Measurements from ENCODE around the gene TUBB3. TPM values are rescaled to one million over a fixed set of nuclear protein-coding genes. Genes with fewer than 3 reads are reported as not detected.
A peak's percentile ranks its signal among the peaks of the same experiment; 100 is the strongest.
"Not testable (repeated sequence)": the region's sequence is repeated elsewhere in the genome, so short reads cannot be mapped to it uniquely, and the experiment has no call there.

TUBB3 gene
- polyA plus RNA-seq, 5 donors = 3.9 to 11.6 (median 5.9) TPM

DNA sequence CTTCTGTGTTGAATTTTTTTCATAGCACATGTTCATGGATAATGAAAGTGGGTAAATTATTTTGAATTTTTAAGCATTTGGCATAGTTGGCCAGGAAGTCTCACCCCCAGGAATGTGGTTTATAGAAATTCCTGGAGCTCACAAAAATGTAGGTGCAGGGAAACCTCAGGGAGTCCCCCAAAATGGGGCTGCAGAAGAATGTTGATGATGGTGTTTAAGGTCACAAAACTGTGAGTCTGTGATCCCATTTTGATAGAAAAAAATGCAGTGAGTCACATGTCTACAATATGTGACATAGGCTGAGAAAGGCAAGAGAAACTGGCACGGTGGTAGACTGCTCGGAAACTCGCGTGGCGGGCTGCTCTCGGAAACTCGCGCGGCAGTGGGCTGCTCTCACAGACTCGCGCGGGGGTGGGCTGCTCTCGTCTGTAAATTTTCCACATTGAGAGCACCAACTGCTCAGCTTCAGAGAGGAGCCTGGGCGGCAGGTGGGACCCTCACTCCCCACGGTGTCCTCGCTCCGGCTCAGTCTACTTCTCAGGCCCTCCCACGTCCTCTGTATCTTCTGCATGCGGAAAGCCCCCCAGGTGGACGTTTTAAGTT is 23.2 kb upstream of the TUBB3 start:
- DNase-seq = no peak

DNA sequence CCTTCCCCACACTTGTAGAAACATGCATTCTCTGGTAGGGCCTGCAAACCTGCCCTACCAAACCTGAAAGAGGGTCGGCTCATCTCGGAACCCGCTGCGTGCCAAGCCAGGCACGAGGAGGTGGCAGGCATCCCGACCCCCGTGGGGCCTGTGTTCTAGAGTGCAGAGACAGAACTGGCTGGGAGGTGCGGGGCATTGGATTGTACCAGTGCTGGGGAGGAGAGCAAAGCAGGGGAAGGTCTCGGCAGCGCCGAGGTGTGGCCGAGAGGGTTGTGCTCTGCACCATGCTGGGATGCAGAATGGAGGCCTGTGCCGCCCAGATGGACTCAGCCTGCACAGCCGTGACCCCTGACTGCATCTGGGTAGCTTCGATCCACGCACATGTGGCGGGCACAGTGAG is 22.3 kb upstream of the TUBB3 start:
- DNase-seq = no peak

DNA sequence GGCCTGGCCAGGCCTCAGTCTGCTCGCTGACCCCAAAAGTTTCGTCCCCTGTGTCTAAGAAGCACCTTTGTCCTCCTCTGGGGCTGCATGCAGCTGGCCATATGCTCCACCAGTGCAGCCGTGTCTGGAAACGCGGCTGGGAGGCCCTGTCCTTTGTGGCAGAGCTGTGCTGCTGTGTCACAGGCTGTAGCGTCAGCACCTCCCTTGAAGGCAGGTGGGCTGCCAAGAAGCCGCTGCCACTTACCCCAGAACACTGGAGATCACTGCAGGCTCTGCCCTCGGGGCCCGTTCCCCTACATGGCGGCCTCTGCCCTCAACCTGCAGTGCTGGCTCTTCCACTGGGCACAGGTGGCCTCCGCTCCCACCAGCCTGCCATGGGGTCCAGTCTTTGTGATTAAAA is 20.2 kb upstream of the TUBB3 start:
- no peak for DNase-seq

GRCh38 chr16:89903908-89904515 is 19.1 kb upstream of the TUBB3 start:
- DNase-seq = no peak

GRCh38 chr16:89904606-89905510 is 18.3 kb upstream of the TUBB3 start:
- DNase-seq = no peak

GRCh38 chr16:89905511-89906139 is 17.5 kb upstream of the TUBB3 start:
- DNase-seq = no peak

DNA sequence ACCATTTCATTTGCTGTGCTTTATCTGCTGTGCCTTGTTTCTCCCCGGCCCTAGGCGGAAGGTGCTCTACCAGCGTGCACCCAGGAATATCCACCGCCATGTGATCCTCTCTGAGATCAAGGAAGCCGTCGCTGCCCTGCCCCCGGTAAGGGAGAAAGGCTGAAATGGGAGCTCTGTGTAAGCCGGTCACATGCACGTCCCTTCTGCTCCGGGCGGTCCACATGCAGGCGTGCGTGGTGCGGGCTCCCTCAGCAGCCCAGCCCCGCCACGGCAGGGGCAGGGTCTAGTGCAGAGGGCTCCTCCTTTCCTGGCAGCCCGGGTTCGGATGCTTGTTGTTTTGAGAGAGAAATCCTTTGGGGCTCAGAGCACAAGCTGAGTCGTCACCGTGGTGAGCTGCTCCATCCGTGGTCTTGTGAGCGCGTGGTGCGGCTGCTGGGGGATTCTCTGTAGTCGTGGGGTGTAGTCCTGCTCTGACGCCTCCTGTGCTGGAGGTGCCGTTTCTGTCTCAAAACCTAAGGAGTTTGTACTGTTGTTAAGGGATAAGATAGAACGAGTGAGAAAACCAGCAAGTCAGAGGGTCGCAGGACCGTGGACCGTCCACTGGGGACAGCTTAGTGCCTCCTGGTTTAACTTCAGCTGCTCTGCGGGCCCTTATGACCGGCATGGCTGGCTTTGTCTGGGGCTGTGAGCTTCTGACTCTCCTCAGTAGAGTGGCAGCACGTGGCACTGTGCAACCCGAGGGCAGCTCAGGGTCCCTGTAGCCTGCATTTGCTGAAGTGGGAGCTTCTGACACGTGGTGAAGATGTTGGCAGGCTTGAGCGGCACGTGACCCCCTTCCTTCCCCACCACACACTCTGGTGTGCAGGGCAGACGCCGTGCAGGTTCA is 16.8 kb upstream of the TUBB3 start:
- no peak for DNase-seq

DNA sequence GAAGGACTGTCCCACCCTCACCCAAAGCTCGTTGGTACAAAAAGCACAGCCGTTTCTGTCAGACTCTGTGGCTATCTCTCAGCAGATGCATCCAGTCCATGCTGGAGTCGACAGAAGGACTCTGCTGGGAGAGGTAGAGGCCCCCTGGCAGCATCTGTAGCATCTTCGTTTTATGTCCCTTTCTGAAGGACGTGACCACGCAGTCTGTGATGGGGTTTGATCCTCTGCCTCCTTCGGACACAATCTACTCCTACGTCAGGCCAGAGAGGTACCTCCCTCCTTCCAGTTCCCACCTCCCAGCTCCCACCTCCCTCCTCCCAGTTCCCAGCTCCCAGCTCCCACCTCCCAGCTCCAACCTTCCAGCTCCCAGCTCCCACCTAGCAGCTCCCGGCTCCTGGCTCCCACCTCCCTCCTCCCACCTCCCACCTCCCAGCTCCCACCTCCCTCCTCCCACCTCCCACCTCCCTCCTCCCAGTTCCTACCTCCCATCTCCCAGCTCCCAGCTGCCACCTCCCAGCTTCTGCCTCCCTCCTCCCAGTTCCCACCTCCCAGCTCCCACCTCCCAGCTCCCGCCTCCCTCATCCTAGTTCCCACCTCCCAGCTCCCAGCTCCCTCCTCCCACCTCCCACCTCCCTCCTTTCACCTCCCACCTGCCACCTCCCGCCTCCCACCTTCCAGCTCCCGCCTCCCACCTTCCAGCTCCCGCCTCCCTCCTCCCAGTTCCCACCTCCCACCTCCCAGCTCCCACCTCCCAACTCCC is 15.9 kb upstream of the TUBB3 start:
- no peak for DNase-seq

DNA sequence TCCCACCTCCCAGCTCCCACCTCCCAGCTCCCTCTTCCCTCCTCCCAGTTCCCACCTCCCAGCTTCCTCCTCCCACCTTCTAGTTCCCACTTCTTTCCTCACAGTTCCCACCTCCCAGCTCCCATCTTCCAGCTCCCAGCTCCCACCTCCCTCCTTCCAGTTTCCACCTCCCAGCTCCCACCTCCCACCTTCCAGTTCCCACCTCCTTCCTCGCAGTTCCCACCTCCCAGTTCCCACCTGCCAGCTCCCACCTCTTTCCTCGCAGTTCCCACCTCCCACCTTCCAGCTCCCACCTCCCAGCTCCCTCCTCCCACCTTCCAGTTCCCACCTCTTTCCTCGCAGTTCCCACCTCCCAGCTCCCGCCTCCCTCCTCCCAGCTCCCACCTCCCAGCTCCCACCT is 14.9 kb upstream of the TUBB3 start:
- DNase-seq = no peak

- peak in 1 of 2 donors; percentile 36 for DNase-seq
Observed at GRCh38 chr16:89909777-89910716, 13.1 kb upstream of the TUBB3 start.

- no peak for DNase-seq
Observed at GRCh38 chr16:89910717-89911354, 12.3 kb upstream of the TUBB3 start.

DNA sequence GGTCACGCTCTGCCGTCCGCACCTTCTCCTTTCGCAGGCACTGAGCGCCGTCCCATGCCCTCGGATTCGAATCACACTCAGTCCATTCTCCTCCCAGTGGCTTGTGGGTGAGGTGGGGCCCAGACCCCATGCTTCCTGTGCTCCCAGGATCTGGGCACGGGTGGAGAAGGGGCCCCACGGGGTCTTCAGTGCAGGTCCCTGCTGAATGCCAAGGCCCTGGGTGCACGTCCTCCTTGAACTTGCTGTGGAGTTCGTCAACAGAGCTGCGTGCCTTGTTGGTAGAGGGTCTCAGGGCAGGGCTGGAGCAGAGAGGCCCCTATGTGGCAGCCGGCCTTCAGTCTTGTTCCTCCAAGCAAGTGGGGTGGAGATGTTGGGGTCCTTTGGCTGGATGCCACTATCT is 11.8 kb upstream of the TUBB3 start:
- DNase-seq = no peak

- no peak for DNase-seq
Observed at GRCh38 chr16:89912143-89912542, 11.0 kb upstream of the TUBB3 start.

- DNase-seq = no peak
Observed at GRCh38 chr16:89912627-89913026, 10.5 kb upstream of the TUBB3 start.

- no peak for DNase-seq
Observed at GRCh38 chr16:89913408-89914387, 9.4 kb upstream of the TUBB3 start.

- DNase-seq = not testable (repeated sequence)
Observed at GRCh38 chr16:89914642-89915285, 8.4 kb upstream of the TUBB3 start.
